ENCODE measurements around the gene TUG1. TPM values are rescaled to one million over a fixed set of nuclear protein-coding genes. Genes with fewer than 3 reads are reported as not detected.

Gene TUG1
- total RNA-seq, 1 donor from 2014 or later = 64.4 TPM

DNA sequence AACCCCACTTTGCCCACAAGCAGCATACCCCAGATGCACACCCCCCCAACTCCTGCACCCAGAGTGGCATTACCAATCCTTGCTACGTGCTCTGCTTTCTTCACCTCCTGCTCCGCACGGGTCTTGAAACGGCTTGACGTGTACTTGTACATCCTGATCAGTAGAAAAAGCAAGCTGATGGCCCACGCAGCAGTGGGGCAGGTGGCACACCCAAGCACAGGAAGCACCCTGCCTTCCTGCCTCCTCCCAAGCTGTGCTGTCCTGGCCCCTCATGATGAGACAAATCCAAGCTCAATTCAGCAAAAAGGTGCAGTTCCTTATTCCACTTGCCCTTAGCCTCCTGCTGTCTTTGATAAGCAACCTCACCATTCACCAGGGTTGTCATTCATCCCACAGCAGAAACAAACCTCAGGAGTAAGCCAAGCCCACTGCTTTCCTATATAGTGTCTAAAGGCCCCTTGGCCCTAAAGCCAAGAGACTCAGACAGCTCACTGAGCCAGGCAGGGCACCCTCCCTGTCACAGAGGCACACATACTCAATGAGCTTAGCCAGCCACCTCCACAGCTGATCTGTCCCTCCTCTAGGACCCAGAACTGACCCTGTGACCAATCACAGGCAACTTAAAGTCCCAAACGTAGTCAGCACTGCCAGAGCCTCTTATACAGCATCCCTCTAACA, 28.2 kb upstream of the TUG1 start:
- TF ChIP-seq, protein P1, sequence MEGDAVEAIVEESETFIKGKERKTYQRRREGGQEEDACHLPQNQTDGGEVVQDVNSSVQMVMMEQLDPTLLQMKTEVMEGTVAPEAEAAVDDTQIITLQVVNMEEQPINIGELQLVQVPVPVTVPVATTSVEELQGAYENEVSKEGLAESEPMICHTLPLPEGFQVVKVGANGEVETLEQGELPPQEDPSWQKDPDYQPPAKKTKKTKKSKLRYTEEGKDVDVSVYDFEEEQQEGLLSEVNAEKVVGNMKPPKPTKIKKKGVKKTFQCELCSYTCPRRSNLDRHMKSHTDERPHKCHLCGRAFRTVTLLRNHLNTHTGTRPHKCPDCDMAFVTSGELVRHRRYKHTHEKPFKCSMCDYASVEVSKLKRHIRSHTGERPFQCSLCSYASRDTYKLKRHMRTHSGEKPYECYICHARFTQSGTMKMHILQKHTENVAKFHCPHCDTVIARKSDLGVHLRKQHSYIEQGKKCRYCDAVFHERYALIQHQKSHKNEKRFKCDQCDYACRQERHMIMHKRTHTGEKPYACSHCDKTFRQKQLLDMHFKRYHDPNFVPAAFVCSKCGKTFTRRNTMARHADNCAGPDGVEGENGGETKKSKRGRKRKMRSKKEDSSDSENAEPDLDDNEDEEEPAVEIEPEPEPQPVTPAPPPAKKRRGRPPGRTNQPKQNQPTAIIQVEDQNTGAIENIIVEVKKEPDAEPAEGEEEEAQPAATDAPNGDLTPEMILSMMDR (IDR thresholded peaks at IDR 0.05) = no peak
- Histone ChIP-seq H3K36me3 (peaks cover 100% of the 10 kb centered on the region), H3K4me1 (no peaks in the 10 kb centered on the region), H3K9me3 (no peaks in the 10 kb centered on the region), H3K27me3 (ENCODE audit: low read depth) (no peaks in the 10 kb centered on the region), H3K4me3 (no peak overlapping the region), H3K27ac (no peak overlapping the region)
- intact Hi-C loops (cut with DNase I) = loop anchor here (10.0 kb wide), 1 partner anchor 144 kb away; the partner anchor contains the start of gene SMTN
- DNase-seq (no peak), ATAC-seq (no peak)

DNA sequence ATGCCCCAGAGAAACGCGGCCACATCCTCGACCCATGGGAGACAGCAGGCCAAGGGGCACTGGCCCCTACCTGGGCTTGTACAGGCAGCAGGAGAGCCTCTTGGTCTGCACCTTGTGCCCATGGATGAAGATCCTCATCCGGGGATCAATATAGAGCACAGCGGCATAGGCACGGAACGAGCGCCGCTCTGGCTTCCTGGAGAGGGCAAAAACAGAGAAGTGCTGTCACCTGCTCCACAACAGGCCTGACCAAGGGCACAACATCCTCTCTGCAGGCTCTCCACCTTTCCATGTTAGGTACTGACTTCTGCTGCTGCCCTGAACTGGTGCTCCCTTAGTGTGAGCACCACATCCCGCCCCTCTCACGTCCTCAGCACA, 27.7 kb upstream of the TUG1 start:
- Histone ChIP-seq H3K36me3 (peaks cover 100% of the 10 kb centered on the region), H3K27me3 (ENCODE audit: low read depth) (no peaks in the 10 kb centered on the region), H3K4me1 (no peaks in the 10 kb centered on the region), H3K27ac (no peak overlapping the region), H3K4me3 (no peak overlapping the region), H3K9me3 (no peaks in the 10 kb centered on the region)
- ATAC-seq (peak in 1 of 2 donors; percentile 19), DNase-seq (no peak)
- TF ChIP-seq, protein P1 (IDR thresholded peaks at IDR 0.05) = no peak
- intact Hi-C loops (cut with DNase I) = loop anchor here (10.0 kb wide), 1 partner anchor 143 kb away; the partner anchor contains the start of gene SMTN

DNA sequence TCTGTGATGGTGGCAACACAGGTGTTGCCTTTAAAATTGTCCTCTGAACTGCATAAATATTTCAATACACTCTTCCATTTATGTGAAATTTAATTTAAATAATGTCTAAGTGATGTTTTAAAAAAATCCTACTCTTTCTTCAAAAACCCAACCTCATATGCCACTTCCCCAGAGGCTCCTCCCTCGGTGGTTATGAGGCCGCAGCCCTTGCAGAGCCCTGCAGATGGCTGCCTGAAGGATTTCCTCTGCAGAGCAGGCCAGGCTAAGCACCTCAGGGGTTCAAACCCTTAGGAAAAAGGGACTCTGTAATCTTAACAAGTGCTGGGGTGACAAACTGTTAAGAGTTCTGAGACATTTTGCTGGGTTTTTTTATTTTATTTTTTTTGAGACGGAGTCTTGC, 25.7 kb upstream of the TUG1 start:
- intact Hi-C loops (cut with DNase I) = loop anchor here (10.0 kb wide), 1 partner anchor 141 kb away; the partner anchor contains the start of gene SMTN
- Histone ChIP-seq H3K4me1 (peaks cover 11% of the 10 kb centered on the region), H3K36me3 (peaks cover 96% of the 10 kb centered on the region), H3K27me3 (ENCODE audit: low read depth) (no peaks in the 10 kb centered on the region), H3K27ac (no peak overlapping the region), H3K4me3 (no peak overlapping the region), H3K9me3 (no peaks in the 10 kb centered on the region)
- ATAC-seq (no peak), DNase-seq (no peak)
- TF ChIP-seq, protein P1 (IDR thresholded peaks at IDR 0.05) = no peak

DNA sequence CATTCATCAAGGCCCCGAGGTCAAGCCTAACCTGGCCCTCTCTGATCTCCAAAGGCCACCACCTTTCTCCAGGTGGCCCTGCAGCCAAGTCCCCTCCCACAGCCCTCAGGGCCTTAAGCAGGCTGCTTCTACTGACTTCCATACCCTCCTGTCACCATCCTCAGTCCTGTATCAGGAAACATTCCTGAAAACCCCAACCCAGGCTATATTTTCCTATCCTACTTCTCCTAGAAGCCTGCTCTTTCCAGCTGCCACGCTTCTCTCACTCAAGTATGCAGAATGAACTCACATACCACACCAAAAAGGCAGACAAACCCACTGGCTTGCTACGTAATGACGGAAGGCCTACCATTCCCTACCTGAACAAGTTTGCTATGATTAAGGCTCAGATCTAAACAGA, 24.1 kb upstream of the TUG1 start:
- DNase-seq (no peak), ATAC-seq (no peak)
- H3K27me3 ChIP-seq (ENCODE audit: low read depth) = no peaks in the 10 kb centered on the region
- H3K9me3 ChIP-seq = no peaks in the 10 kb centered on the region
- H3K27ac ChIP-seq = no peak overlapping the region
- no peak overlapping the region for H3K4me3 ChIP-seq
- TF ChIP-seq, protein P1 (IDR thresholded peaks at IDR 0.05) = no peak
- peaks cover 96% of the 10 kb centered on the region for H3K36me3 ChIP-seq
- intact Hi-C loops (cut with DNase I) = loop anchor here (10.0 kb wide), 1 partner anchor 140 kb away; the partner anchor contains the start of gene SMTN
- H3K4me1 ChIP-seq = peaks cover 12% of the 10 kb centered on the region

DNA sequence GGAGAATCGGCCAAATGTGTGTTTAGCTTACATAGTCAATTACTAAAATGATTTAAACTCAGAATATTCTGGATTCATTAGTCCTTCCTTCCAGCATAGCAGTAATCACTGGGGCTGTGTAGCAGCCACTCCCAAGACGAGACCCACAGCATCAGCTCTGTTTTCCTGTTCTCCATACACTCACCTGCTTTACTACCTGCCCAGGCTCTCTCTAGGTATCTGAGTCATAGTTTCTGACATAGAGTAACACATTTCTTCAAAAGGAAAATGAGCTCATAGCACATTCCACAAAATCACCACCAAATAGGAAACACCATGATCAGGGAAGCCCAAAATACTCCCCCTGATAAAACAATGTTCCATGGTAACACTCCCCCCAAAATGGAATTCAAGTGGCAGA, 23.4 kb upstream of the TUG1 start:
- Histone ChIP-seq H3K27ac (no peak overlapping the region), H3K27me3 (ENCODE audit: low read depth) (no peaks in the 10 kb centered on the region), H3K9me3 (no peaks in the 10 kb centered on the region), H3K36me3 (peaks cover 96% of the 10 kb centered on the region), H3K4me1 (peaks cover 12% of the 10 kb centered on the region), H3K4me3 (no peak overlapping the region)
- TF ChIP-seq, protein P1 (IDR thresholded peaks at IDR 0.05) = no peak
- no peak for ATAC-seq
- DNase-seq = no peak
- intact Hi-C loops (cut with DNase I) = loop anchor here (10.0 kb wide), 1 partner anchor 139 kb away; the partner anchor contains the start of gene SMTN

All from lower lobe of right lung (tissue), 2 donors.